GM18502 (cell line): ENCODE measurements around the gene COMMD1.
A peak's percentile ranks its signal among the peaks of the same experiment; 100 is the strongest.
"Not testable (repeated sequence)": the region's sequence is repeated elsewhere in the genome, so short reads cannot be mapped to it uniquely, and the experiment has no call there.

Source experiments
- ATAC-seq: cut with Tn5 transposase; IDR thresholded peaks from one replicate; pipeline ENCODE4 v1.9.1; 2021; ENCODE audit warnings: mild to moderate bottlenecking; ENCODE audit not compliant: unreplicated experiment, poor library complexity

The COMMD1 gene

DNA sequence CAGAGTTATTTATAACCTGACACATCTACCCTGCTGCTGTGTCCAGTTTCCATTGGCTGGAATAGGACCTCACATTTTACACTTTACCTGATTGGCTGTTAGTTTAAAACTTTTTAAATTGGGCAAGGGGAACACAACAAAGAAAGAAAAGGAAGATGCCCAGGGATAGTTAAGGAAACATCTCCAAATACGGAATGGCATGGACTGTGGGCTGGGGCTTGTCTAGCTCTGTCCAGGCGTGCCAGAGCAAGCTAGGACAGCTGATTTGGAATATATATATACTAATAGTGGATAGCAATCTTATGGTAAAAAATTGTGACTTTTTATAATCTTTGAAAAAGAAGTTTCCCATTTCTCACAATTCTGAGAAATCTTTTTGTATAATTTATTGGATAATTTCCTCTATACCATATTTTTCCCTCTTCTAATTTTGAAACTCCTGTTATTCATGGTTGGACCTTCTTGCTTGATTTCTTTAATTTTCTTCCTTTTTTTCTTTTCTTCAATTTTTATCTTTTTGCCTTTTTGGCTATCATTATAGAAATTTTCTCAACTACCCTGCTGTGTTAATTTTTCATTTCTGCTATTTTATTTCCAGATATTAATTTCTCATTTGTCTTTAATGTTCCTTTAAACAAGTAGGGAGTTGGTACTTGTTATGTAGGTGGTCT lies 55.9 kb downstream of the COMMD1 start:
- no peak for ATAC-seq

GRCh38 chr2:61962095-61962984 lies 56.9 kb downstream of the COMMD1 start:
- no peak for ATAC-seq

GRCh38 chr2:61966087-61966727 lies 60.7 kb downstream of the COMMD1 start:
- no peak for ATAC-seq

GRCh38 chr2:61967262-61967661 lies 61.8 kb downstream of the COMMD1 start:
- no peak for ATAC-seq

DNA sequence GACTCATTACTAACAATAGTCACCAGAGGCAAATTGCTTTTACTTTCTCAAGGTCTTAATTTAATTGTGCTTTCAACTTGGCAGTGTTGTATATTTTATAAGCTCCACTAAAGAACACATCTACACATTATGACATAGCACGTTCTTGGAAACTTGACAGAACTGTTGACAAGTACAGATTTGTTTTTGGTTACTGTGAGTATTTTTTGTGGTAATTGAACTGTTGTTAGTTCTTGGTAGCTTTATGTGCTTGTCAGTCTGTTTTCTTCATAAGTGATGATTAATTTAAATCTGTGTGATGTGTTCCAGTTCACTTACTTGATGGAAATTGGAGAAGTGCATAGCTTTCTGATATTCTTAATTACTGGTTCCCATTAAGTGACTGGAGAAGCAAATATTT lies 63.9 kb downstream of the COMMD1 start:
- ATAC-seq = no peak

DNA sequence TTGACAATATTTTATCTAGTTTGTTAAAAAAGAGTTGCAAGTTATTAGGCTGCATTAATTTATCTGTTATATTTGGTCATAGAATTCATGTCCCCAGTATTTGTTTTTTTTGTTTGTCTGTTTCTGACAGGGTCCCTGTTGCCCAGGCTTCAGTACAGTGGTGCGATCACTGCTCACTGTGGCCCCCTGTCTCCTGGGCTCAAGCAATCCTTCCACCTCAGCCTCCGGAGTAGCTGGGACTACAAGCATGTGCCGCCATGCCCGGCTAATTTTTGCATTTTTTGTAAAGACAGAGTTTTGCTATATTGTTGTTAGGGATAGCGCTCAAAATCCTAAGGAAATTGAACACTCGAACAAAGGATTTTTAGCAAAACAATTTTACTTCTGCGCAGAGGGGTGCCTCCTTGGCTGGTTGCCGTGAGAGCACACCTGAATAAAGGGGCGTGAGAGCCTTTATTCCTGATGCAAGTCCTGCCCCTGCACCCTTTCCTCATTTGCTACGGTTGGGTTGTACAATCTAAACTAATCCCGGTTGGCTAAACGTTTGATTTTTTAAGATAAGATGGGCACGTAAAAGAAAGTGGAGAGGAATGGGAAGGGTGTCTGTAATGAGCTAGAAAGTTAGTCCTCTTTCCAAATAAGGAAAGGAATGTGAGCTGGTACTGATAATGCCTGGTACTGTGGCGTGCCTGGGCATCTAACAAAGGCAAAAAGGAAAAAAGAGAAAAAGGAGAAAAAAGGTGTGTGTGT lies 65.5 kb downstream of the COMMD1 start:
- no peak for ATAC-seq

DNA sequence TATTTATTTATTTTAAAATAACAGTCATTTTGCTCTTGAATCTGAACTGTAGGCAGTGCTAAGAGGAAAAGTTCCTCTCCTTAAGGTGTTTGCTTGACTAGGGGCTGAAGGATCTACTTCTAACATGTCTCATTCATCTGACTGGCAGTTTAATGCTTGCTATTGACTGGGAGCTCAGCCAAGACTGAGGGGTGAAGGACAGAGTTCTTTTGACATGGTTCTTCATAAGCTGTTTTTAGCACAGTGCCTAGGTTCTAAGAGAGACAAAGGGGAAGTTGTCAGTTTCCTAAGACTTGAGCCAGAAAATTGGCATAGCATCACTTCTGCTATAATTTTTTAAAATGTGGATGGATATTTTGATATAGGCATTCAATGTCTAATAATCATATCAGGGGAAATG lies 73.0 kb downstream of the COMMD1 start:
- peak; percentile 79 for ATAC-seq

DNA sequence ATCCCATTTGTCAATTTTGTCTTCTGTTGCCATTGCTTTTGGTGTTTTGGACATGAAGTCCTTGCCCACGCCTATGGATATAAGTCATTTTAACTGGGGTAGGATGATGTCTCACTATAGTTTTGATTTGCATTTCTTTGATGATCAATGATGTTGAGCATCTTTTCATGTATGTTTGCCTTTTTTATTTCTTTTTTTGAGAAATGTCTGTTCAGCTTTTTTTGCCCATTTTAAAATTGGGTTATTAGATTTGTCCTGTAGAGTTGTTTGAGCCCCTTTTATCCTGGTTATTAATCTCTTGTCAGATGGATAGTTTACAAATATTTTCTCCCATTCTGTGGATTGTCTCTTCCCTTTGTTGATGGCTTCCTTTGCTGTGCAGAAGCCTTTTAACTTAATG lies 75.3 kb downstream of the COMMD1 start:
- ATAC-seq = no peak

DNA sequence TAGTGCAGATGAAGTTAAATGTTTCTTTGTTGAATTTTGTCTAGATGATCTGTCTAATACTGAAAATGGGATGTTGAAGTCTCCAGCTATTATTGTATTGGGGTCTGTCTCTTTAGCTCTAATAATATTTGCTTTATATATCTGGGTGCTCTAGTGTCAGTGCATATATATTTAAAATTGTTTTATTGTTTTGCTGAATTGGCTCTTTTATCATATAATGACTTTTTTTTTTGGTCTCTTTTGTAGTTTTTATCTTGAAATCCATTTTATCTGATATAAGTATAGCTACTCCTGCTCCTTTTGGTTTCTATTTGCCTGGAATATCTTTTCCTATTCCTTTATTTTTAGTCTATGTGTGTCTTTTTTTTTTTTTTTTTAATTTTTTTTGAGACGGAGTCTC lies 79.2 kb downstream of the COMMD1 start:
- no peak for ATAC-seq

GRCh38 chr2:61988462-61989366 lies 83.2 kb downstream of the COMMD1 start:
- ATAC-seq = no peak

GRCh38 chr2:61993422-61994024 lies 88.0 kb downstream of the COMMD1 start:
- no peak for ATAC-seq

DNA sequence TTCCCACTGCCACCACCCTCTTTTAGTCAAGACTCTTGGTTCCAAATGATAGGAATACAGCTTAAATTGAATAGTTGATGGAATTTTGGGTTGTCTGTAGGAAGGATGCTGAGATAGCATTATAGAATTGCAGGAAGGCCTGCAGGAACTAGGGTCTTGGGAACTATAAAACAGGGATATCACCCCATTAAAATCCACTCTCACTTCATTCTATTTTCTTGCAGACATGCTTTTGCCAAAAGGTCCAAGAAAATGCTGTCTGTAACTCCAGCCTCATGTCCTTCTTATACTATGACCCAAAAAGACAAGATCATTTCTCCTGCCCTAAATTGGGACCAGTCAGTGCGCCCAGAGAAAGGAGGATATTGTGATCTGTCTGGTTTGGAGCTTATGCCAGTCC lies 89.1 kb downstream of the COMMD1 start:
- ATAC-seq = no peak

DNA sequence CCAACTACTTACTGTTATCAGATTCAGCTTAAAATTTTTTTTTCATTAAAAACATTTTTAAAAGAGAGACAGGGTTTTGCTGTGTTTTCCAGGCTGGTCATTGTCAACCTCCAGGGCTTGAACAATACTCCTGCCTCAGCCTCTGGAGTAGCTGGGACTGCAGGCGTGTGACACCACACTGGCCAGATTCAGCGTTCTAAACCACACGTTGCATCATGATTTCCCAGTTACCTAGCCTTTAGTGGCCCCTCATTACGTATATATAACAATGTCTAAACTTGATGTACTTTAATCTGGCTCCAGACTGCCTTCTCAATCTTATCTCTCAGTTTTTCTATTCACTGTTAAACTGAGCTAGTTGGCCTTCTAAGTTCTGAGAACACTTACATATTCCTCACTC lies 89.6 kb downstream of the COMMD1 start:
- ATAC-seq = no peak

DNA sequence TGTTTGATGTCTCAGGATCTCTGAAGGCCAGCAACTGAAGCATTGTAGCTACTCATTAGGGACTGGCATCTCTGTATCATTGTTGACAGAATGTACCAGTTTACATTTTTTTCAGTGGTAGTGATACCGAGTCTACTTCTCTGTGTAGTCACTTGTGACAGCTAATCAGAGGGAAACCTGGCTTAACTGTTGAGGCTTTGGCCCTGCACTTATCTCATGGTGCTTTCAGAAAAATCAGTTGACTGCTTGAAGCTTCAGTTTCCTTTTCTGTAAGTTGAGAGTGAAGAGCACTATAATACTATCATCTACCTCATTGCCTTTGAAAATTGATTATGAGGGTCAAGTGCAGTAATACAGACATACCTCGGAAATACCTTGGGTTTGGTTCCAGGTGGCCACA lies 90.0 kb downstream of the COMMD1 start:
- peak; percentile 88 for ATAC-seq

DNA sequence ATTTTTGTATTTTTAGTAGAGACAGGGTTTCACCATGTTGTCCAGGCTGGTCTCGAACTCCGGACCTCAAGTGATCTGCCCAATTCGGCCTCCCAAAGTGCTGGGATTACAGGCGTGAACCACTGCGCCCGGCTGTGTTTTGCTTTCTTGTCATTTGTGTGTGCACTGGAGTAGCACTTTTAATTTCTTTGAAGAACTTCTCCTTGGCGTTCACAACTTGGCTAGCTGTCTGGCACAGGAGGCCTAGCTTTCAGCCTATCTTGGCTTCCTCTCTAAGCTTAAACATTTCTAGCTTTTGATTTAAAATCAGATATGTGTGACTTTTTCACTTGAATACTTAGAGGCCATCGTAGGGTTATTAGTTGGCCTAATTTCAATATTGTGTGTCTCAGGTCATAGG lies 93.0 kb downstream of the COMMD1 start:
- no peak for ATAC-seq

GRCh38 chr2:62000538-62000937 lies 95.1 kb downstream of the COMMD1 start:
- no peak for ATAC-seq

GRCh38 chr2:62001431-62001830 lies 96.0 kb downstream of the COMMD1 start:
- ATAC-seq = no peak

- ATAC-seq = not testable (repeated sequence)
Observed at GRCh38 chr2:62004428-62004827, 99.0 kb downstream of the COMMD1 start.

GRCh38 chr2:62007555-62007954 lies 102.1 kb downstream of the COMMD1 start:
- no peak for ATAC-seq
